22Rv1 (cell line): ENCODE results near the gene OR52B2.

Source experiments
- H3K27ac ChIP-seq: fragments of 450-650 bp; 2 replicates; pipeline ENCODE4 v1.5.1; 2017
- ZFX ChIP-seq: fragments of 450-650 bp; IDR thresholded peaks from 2 replicates; pipeline ENCODE4 v1.6.1; 2017; ENCODE audit warnings: antibody characterized with exemption, borderline replicate concordance
- TF ChIP-seq, protein P1 (sequence below): fragments of 450-650 bp; IDR thresholded peaks from 2 replicates; pipeline ENCODE4 v1.5.1; 2017; ENCODE audit warnings: mild to moderate bottlenecking

Gene OR52B2

DNA sequence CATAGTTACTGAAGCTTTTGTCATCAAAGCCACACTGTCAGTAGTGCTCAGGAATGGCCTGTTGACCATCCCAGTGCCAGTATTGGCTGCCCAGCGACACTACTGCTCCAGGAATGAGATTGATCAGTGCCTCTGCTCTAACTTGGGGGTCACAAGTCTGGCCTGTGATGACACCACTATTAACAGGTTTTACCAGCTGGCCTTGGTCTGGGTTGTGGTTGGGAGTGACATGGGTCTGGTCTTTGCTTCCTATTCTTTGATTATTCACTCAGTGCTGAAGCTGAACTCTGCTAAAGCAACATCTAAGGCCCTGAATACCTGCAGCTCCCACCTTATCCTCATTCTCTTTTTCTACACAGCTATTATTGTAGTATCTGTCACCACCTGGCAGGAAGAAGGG, 41.1 kb downstream of the OR52B2 start:
- TF ChIP-seq, protein P1, sequence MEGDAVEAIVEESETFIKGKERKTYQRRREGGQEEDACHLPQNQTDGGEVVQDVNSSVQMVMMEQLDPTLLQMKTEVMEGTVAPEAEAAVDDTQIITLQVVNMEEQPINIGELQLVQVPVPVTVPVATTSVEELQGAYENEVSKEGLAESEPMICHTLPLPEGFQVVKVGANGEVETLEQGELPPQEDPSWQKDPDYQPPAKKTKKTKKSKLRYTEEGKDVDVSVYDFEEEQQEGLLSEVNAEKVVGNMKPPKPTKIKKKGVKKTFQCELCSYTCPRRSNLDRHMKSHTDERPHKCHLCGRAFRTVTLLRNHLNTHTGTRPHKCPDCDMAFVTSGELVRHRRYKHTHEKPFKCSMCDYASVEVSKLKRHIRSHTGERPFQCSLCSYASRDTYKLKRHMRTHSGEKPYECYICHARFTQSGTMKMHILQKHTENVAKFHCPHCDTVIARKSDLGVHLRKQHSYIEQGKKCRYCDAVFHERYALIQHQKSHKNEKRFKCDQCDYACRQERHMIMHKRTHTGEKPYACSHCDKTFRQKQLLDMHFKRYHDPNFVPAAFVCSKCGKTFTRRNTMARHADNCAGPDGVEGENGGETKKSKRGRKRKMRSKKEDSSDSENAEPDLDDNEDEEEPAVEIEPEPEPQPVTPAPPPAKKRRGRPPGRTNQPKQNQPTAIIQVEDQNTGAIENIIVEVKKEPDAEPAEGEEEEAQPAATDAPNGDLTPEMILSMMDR = no peak
- no peak for TF ChIP-seq ZFX
- no peak overlapping the region for H3K27ac ChIP-seq

DNA sequence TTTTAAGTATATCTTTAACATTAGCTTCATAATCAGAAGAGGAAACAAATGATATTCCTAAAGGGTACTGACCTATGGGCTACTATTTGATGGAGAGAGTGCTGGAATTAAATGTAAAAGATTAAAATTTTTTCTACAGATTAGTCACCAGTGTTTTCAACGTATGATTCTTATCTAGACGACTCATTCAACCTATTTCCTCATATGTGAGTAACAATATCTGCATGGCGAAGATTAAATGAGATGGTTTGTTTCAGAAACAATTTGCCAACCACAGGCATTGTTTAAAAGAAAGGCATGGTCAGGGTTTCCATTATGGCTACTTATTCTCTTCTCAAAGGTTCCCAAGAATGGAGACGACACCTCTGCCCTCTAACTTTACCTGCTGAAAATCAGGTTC, 42.2 kb downstream of the OR52B2 start:
- no peak for TF ChIP-seq ZFX
- TF ChIP-seq, protein P1 = no peak
- H3K27ac ChIP-seq = no peak overlapping the region

DNA sequence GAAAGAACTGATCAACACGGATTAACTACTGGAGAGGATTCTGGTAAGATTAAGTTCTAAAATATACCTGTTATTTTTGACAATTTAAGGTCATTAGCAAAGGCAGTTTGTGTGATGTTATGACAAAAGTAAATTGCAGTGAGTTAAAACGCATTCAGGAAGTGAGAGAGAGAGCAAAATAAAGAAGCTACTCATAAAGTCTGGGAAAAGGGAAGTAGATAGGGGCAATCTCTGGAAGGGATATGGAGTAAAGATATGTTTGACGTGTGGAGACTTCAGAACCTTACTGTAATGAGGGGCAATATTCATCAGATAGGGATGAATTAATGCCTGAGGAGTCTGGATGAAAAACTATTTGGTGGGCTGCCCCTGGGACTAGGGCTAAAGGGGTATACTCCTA, 45.9 kb downstream of the OR52B2 start:
- TF ChIP-seq, protein P1 = no peak
- TF ChIP-seq ZFX = no peak
- H3K27ac ChIP-seq = no peak overlapping the region
